Tongue (tissue), 2 donors: ENCODE data around the gene PPP4R3C. TPM values are rescaled to one million over a fixed set of nuclear protein-coding genes. Genes with fewer than 3 reads are reported as not detected.
"Not testable (repeated sequence)": the region's sequence is repeated elsewhere in the genome, so short reads cannot be mapped to it uniquely, and the experiment has no call there.

Source experiments
- DNase-seq: peaks from one replicate; pipeline ENCODE4 v3.0.0-alpha.2; 2015
- total RNA-seq: library from RNA; depleted of rRNA; stranded (reverse); fragments of >200 nt; gene quantifications from one replicate; pipeline ENCODE4 v1.2.3, GENCODE V29; 2014

PPP4R3C gene
- total RNA-seq: not detected

GRCh38 chrX:27463187-27463586, at the start of gene PPP4R3C:
PPP4R3C (minus strand) TSS chrX:27463341; CDS start chrX:27463296, 45 bp downstream.
- DNase-seq: no peak

GRCh38 chrX:27491397-27491796, 28.3 kb upstream of the PPP4R3C start:
- no peak for DNase-seq

- no peak for DNase-seq
Observed at GRCh38 chrX:27466051-27466450, 2.9 kb upstream of the PPP4R3C start.

GRCh38 chrX:27465036-27465435, 1.9 kb upstream of the PPP4R3C start:
- DNase-seq: no peak

- not testable (repeated sequence) for DNase-seq
Observed at GRCh38 chrX:27459129-27459528, 4.0 kb downstream of the PPP4R3C start.

- DNase-seq: not testable (repeated sequence)
Observed at GRCh38 chrX:27458544-27458943, 4.6 kb downstream of the PPP4R3C start.

GRCh38 chrX:27451324-27451723, 11.8 kb downstream of the PPP4R3C start:
- DNase-seq: no peak

GRCh38 chrX:27446423-27446822, 16.7 kb downstream of the PPP4R3C start:
- DNase-seq: no peak

GRCh38 chrX:27445438-27445837, 17.7 kb downstream of the PPP4R3C start:
- DNase-seq: no peak

GRCh38 chrX:27444093-27444908, 18.8 kb downstream of the PPP4R3C start:
- no peak for DNase-seq

- not testable (repeated sequence) for DNase-seq
Observed at GRCh38 chrX:27442392-27442791, 20.7 kb downstream of the PPP4R3C start.

GRCh38 chrX:27439771-27440170, 23.4 kb downstream of the PPP4R3C start:
- peak; percentile 0 for DNase-seq

GRCh38 chrX:27438937-27439336, 24.2 kb downstream of the PPP4R3C start:
- no peak for DNase-seq

GRCh38 chrX:27435031-27435430, 28.1 kb downstream of the PPP4R3C start:
- no peak for DNase-seq

Other genes starting within 250 kb of the PPP4R3C start
- gene DCAF8L2, start 127.0 kb upstream of the PPP4R3C start, total RNA-seq: not detected